Measurements from ENCODE around the gene SNRPD1. TPM values are rescaled to one million over a fixed set of nuclear protein-coding genes. Genes with fewer than 3 reads are reported as not detected.
A peak's percentile ranks its signal among the peaks of the same experiment; 100 is the strongest.

The SNRPD1 gene
- total RNA-seq (2011; cell fraction: chromatin; rRNA removed; ENCODE audit: low replicate concordance): 10.6 and 18.6 TPM in 2 replicates
- 11.3 and 12.9 TPM in 2 replicates for total RNA-seq (2011; cell fraction: nucleolus; rRNA removed)
- 17.5 and 29.5 TPM in 2 replicates for total RNA-seq (2011; cell fraction: nucleoplasm; rRNA removed)
- 213 and 217 TPM in 2 replicates for total RNA-seq (2014; rRNA removed)
- 340 and 396 TPM in 2 replicates for total RNA-seq (2014; rRNA removed; fragmentation: Illumina TruSeq; extraction: Trizol)
- 296 and 350 TPM in 2 replicates for total RNA-seq (2015; rRNA removed; fragmentation: Illumina TruSeq; extraction: Trizol)
- total RNA-seq (2021): 179 and 186 TPM in 2 replicates
- 173 and 230 TPM in 2 replicates for polyA plus RNA-seq (2011; rRNA removed)
- 34.2 and 93.4 TPM in 2 replicates for polyA plus RNA-seq (2011; cell fraction: cytosol; rRNA removed)
- polyA plus RNA-seq (2011; cell fraction: nucleus; rRNA removed): 7.3 and 10.7 TPM in 2 replicates
- polyA plus RNA-seq (2012): 86.4 and 150 TPM in 2 replicates
- 231 and 284 TPM in 2 replicates for polyA plus RNA-seq (2014; fragmentation: Illumina TruSeq; extraction: Trizol)
- polyA plus RNA-seq (2014; fragmentation: Nextera tagmentation; extraction: Ambion mirVana): 1,000 to 10,000 TPM in 1 of 2 experiments, 100 to 1,000 TPM in 1; 960 to 1,063 TPM
- polyA plus RNA-seq (2014; rRNA removed): 285 and 313 TPM in 2 replicates
- 76.9 and 95.2 TPM in 2 replicates for polyA minus RNA-seq (2011; rRNA and poly(A)+ RNA removed)
- polyA minus RNA-seq (2011; cell fraction: cytosol; rRNA and poly(A)+ RNA removed): 45.0 and 45.5 TPM in 2 replicates
- polyA minus RNA-seq (2011; cell fraction: nucleus; rRNA and poly(A)+ RNA removed): 7.0 and 18.4 TPM in 2 replicates
- Bru-seq, nascent RNA: percentile 97 among the genes with signal in this experiment
- percentile 95 among the genes with signal in this experiment for BruChase-seq, experiment 1, labeled RNA remaining after a 2-hour chase
- BruChase-seq, experiment 2, labeled RNA remaining after a 6-hour chase: percentile 94 among the genes with signal in this experiment
- long read RNA-seq, experiment 1, full-length matches to known transcripts: 541 of 715 reads
- long read RNA-seq, experiment 1, partial matches to known transcripts: 7 of 715 reads
- long read RNA-seq, experiment 1, other reads (novel, unspliced or antisense): 167 of 715 reads
- long read RNA-seq, experiment 2, full-length matches to known transcripts: 201 of 263 reads
- long read RNA-seq, experiment 2, partial matches to known transcripts: 17 of 263 reads
- long read RNA-seq, experiment 2, other reads (novel, unspliced or antisense): 45 of 263 reads
- long read RNA-seq, experiment 3, full-length matches to known transcripts: 360 of 409 reads
- long read RNA-seq, experiment 3, partial matches to known transcripts: 8 of 409 reads
- long read RNA-seq, experiment 3, other reads (novel, unspliced or antisense): 41 of 409 reads

- Histone ChIP-seq H2AFZ (ENCODE audit: low read depth, low read length) (peak within 1 kb of the TSS; percentile 95), H3K27ac (ENCODE audit: extremely low read depth, low read depth, low read length) (peak within 1 kb of the TSS; percentile 94), H3K4me3 (peak within 1 kb of the TSS; percentile 67), H3K36me3 (ENCODE audit: control insufficient read depth, insufficient read depth, low read length) (peaks cover 32% of the 10 kb centered on the region), H3K79me2 (ENCODE audit: control insufficient read depth, insufficient read depth, low read length) (peaks cover 53% of the 10 kb centered on the region), H4K20me1 (replicated peaks; ENCODE audit: control insufficient read depth, insufficient read depth, low read length) (peaks cover 8% of the 10 kb centered on the region; the same call in 1 of the 2 replicates), H3K9me1 (ENCODE audit: control insufficient read depth, insufficient read depth, low read length) (no peaks in the 10 kb centered on the region), H3K9me3 (replicated peaks; ENCODE audit: control insufficient read depth, insufficient read depth, low read depth, low read length) (no peaks in the 10 kb centered on the region), H3K4me1 (replicated peaks in 1 of 2; ENCODE audit: control insufficient read depth in 2 of 2, insufficient read depth in 2 of 2, low read length in 2 of 2) (peaks cover 7 to 10% of the 10 kb centered on the region in 2 experiments; a peak in 3 of 5 replicates), H3K4me2 (ENCODE audit: insufficient read depth, low read length) (peak within 1 kb of the TSS; percentile 84), H3K27me3 (ENCODE audit: control insufficient read depth in 2 of 2, insufficient read depth in 2 of 2, low read length in 2 of 2) (no peaks in the 10 kb centered on the region), H3K9ac (ENCODE audit: insufficient read depth in 1 of 2, low read depth in 2 of 2, low read length in 2 of 2) (peak within 1 kb of the TSS; percentile 95 to 100)
- in situ Hi-C loops (cut with MboI): no loop called here
- TSS peak; percentile 77 for BruUV-seq (replicated peaks)
- intact Hi-C loops (cut with micrococcal nuclease): loop anchor here (5.0 to 10.0 kb wide), 3 partner anchors 90 to 242 kb away; partner anchors contain the start of genes ABHD3 and MIB1
- POLR2A ChIA-PET: interaction anchor here (1.0 to 2.5 kb wide), 9 partner anchors 10 to 156 kb away, joined by 3 to 31 read pairs (median 4); partner anchors contain the start of gene ESCO1
- under 1% methylated on average over 59 of the region's 59 CpGs for WGBS (ENCODE audit: insufficient coverage, low coverage, missing lambda C conversion rate)
- FAIRE-seq (peak; percentile 88), DNase-seq (ENCODE audit: extremely low read depth in 1 of 4, low spot score in 3 of 4) (peak; percentile 84 to 95 (median 90)), ATAC-seq (peak; percentile 98)
- CTCF ChIA-PET (ENCODE audit: low intra/inter-chr PET ratio): no interaction called here
- TF ChIP-seq TFAM (CRISPR knock-in tag; conservative IDR thresholded peaks at IDR 0.05): no peak
- TF ChIP-seq, protein P1, sequence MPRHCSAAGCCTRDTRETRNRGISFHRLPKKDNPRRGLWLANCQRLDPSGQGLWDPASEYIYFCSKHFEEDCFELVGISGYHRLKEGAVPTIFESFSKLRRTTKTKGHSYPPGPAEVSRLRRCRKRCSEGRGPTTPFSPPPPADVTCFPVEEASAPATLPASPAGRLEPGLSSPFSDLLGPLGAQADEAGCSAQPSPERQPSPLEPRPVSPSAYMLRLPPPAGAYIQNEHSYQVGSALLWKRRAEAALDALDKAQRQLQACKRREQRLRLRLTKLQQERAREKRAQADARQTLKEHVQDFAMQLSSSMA (CRISPR knock-in tag; IDR thresholded peaks at IDR 0.05): no peak
- TF ChIP-seq, protein P2, sequence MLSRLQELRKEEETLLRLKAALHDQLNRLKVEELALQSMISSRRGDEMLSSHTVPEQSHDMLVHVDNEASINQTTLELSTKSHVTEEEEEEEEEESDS (CRISPR knock-in tag; IDR thresholded peaks at IDR 0.05): no peak
- no peak for TF ChIP-seq SMARCA4 (IDR thresholded peaks at IDR 0.05)
- no peak; the same call in 1 of the 2 replicates for TF ChIP-seq ZNF316 (IDR thresholded peaks at IDR 0.05)
- TF ChIP-seq ZNF583 (CRISPR knock-in tag; IDR thresholded peaks at IDR 0.05): no peak
- no peak for TF ChIP-seq U2AF2 (optimal IDR thresholded peaks at IDR 0.05; ENCODE audit: low read depth, low read length)
- no peak for TF ChIP-seq ZNF23 (CRISPR knock-in tag; IDR thresholded peaks at IDR 0.05)
- peak; percentile 45 for TF ChIP-seq KAT2B (IDR thresholded peaks at IDR 0.05; ENCODE audit: low read depth, low read length)
- TF ChIP-seq, protein P3, sequence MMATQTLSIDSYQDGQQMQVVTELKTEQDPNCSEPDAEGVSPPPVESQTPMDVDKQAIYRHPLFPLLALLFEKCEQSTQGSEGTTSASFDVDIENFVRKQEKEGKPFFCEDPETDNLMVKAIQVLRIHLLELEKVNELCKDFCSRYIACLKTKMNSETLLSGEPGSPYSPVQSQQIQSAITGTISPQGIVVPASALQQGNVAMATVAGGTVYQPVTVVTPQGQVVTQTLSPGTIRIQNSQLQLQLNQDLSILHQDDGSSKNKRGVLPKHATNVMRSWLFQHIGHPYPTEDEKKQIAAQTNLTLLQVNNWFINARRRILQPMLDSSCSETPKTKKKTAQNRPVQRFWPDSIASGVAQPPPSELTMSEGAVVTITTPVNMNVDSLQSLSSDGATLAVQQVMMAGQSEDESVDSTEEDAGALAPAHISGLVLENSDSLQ (IDR thresholded peaks at IDR 0.05): no peak; the same call in 1 of the 2 replicates
- no peak for TF ChIP-seq TEAD2 (tag; IDR thresholded peaks at IDR 0.05)
- TF ChIP-seq, protein P4, sequence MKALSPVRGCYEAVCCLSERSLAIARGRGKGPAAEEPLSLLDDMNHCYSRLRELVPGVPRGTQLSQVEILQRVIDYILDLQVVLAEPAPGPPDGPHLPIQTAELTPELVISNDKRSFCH (CRISPR knock-in tag; IDR thresholded peaks at IDR 0.05): no peak
- TF ChIP-seq, protein P4 (tag; IDR thresholded peaks at IDR 0.05): peak; percentile 68
Measured at GRCh38 chr18:21612125-21613039, at the start of gene SNRPD1. Gene SNRPD1 (plus strand): TSS chr18:21612314. CDS start chr18:21612430, 116 bp downstream.

All from K562 (cell line).